ENCODE data around the gene UBFD1. TPM values are rescaled to one million over a fixed set of nuclear protein-coding genes. Genes with fewer than 3 reads are reported as not detected.

The UBFD1 gene
- total RNA-seq, 1 experiment from 2014 or later = 89.6 TPM

DNA sequence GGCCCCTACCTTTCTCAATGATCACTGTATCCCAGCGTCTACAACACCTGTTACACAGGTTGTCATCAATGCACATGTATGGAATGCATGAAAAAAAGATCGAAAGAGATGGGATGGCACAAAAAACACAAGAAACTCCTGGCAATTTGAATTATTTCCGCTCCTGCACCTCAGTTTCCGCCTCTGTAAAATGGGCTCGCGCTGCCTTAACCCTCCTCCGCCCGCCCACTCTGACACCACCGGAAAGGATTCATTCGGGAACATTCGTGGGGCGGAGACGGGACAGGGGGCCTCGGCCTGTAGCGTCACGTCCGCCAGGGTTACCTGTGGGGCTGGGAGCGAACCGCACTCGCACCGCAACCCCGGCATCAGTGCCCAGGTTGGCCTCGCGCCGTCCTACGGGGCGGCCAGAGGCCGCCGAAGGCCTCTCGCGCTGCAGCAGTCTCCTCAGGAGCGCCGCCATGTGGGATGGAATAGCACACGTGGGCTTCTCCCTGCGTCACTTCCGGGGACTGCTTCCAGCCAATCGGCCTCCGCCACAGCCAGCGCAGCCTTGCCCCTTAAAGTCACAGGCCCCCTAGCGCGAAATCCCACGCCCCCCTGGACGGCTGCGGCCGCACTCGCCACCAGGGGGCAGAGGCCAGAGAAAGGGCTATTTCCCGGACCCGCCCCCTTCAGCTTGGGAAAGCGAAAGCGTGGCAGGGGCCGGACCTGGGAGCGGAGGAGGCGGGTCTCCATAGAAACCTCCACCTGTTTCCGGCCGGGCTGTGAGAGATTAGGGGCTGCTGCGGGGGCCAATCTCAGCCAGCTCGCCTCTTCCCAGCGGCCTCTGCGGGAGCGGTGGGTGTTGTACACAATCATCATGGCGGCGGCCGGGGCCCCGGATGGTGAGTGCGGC lies at the start of gene UBFD1, which contains the start of gene EARS2 (continued):
- TF ChIP-seq CEBPB (IDR thresholded peaks at IDR 0.05; ENCODE audit: low read depth) = peak; percentile 28; the same call in 1 of the 2 replicates
- TF ChIP-seq, protein P1, sequence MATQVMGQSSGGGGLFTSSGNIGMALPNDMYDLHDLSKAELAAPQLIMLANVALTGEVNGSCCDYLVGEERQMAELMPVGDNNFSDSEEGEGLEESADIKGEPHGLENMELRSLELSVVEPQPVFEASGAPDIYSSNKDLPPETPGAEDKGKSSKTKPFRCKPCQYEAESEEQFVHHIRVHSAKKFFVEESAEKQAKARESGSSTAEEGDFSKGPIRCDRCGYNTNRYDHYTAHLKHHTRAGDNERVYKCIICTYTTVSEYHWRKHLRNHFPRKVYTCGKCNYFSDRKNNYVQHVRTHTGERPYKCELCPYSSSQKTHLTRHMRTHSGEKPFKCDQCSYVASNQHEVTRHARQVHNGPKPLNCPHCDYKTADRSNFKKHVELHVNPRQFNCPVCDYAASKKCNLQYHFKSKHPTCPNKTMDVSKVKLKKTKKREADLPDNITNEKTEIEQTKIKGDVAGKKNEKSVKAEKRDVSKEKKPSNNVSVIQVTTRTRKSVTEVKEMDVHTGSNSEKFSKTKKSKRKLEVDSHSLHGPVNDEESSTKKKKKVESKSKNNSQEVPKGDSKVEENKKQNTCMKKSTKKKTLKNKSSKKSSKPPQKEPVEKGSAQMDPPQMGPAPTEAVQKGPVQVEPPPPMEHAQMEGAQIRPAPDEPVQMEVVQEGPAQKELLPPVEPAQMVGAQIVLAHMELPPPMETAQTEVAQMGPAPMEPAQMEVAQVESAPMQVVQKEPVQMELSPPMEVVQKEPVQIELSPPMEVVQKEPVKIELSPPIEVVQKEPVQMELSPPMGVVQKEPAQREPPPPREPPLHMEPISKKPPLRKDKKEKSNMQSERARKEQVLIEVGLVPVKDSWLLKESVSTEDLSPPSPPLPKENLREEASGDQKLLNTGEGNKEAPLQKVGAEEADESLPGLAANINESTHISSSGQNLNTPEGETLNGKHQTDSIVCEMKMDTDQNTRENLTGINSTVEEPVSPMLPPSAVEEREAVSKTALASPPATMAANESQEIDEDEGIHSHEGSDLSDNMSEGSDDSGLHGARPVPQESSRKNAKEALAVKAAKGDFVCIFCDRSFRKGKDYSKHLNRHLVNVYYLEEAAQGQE (IDR thresholded peaks at IDR 0.05; ENCODE audit: low read depth) = no peak

DNA sequence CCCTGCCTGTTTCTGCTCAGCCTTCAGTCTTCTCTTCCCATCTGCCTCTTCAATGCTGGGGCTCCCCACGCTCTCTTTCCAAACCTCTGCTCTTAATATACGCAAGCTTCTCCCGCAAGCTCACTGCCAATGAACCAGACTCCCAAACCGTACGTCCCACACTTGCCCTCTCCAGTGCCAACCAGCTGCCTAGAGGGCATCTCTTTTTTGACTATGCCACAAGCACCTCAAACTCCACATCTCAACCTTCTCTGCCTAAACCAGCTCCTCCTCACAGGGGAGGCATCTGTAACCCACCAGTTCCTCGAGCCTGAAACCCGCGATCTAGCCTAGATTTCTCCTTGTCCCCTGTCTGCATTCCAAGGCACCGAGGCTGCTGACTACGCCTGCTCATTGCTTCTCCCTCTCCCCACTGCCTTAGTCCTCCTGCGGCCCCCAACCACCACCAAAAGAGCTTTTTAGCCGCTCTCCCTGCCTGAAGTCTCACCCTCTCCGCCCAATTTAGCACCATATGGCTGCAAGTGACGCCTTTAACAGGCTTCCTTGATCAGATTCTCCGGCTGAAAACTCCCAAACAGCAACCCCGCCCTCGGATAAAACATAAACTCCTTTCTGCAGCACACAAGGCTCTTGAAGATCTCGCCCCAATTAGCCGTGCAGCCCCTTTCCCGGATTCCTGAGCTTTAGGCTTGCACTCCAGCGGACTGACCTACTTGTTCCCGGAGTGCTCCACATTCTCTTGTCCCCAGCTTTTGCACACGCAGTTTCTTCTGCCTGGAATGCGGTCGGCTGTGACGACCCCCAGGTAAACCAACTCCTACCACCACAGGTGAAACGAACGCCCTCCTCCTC lies 48.7 kb upstream of the UBFD1 start:
- Histone ChIP-seq H3K9me3 (ENCODE audit: control insufficient read depth in 1 of 2, insufficient read depth in 1 of 2, low read depth in 1 of 2, low read length in 2 of 2) (no peaks in the 10 kb centered on the region), H2AFZ (ENCODE audit: low read depth, low read length, poor library complexity, severe bottlenecking) (no peak overlapping the region), H3K79me2 (ENCODE audit: insufficient read depth, low read length) (peaks cover 60% of the 10 kb centered on the region), H3K36me3 (ENCODE audit: control insufficient read depth in 1 of 2, insufficient read depth in 2 of 2, low read length in 2 of 2) (no peaks in the 10 kb centered on the region), H3K4me2 (ENCODE audit: low read length) (peak overlapping the region; percentile 78), H3K27ac (ENCODE audit: low read depth, low read length) (no peak overlapping the region), H3K4me1 (ENCODE audit: control insufficient read depth in 1 of 2, insufficient read depth in 2 of 2, low read length in 2 of 2) (peaks cover 21 to 52% of the 10 kb centered on the region in 2 experiments), H3K4me3 (replicated peaks in 1 of 2; ENCODE audit: low read depth in 1 of 2, low read length in 2 of 2) (peak overlapping the region; percentile 64 to 78), H4K20me1 (ENCODE audit: insufficient read depth) (peaks cover 27% of the 10 kb centered on the region; the same call in 1 of the 2 replicates), H3K9me2 (ENCODE audit: insufficient read depth) (no peaks in the 10 kb centered on the region), H3K27me3 (ENCODE audit: insufficient read depth, low read length) (no peaks in the 10 kb centered on the region), H3K9ac (ENCODE audit: low read length) (peak overlapping the region; percentile 80)
- POLR2A ChIA-PET = no interaction called here
- ATAC-seq (no peak), DNase-seq (ENCODE audit: low read depth, low spot score) (no peak)
- CTCF ChIA-PET = no interaction called here
- intact Hi-C loops (cut with micrococcal nuclease) = no loop called here
- RAD21 ChIA-PET (ENCODE audit: low non-redundant PET in 1 of 2, low total read pairs in 2 of 2, uncharacterized antibody in 2 of 2, unreplicated experiment in 2 of 2) = no interaction called here
- TF ChIP-seq SP1 (IDR thresholded peaks at IDR 0.05; ENCODE audit: low read depth) = no peak
- no peak for TF ChIP-seq ZNF274 (IDR thresholded peaks at IDR 0.05; ENCODE audit: low read depth, low read length)
- TF ChIP-seq, protein P2, sequence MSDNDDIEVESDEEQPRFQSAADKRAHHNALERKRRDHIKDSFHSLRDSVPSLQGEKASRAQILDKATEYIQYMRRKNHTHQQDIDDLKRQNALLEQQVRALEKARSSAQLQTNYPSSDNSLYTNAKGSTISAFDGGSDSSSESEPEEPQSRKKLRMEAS (IDR thresholded peaks at IDR 0.05) = no peak
- no peak for TF ChIP-seq TCF7L2 (IDR thresholded peaks at IDR 0.05; ENCODE audit: borderline replicate concordance, extremely low read depth, insufficient read depth, insufficient read length)
- no peak for TF ChIP-seq RAD21 (IDR thresholded peaks at IDR 0.05; ENCODE audit: low read depth)
- no TSS peak for BruUV-seq (replicated peaks)

Data from HCT116 (cell line).